ENCODE measurements around the gene AGMO.

AGMO gene

DNA sequence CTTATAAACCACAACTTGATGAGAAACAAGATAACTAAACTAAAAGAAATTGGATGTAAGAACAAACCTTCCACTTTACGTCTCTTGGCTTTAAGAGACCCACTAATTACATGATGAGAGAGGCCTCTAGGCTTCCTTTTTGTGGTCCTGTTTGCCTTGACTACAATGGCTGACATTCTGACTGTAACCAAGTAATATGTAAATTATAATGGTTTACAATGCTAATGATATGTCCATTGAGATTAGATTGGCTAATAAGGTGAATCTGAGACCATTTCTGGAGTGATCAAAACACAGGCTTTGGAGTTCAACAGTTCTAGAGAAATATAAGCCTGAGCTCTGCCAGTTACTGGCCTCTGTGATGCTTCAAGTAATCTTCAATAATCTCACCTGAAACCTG is 39.4 kb upstream of the AGMO start:
- TF ChIP-seq, protein P1, sequence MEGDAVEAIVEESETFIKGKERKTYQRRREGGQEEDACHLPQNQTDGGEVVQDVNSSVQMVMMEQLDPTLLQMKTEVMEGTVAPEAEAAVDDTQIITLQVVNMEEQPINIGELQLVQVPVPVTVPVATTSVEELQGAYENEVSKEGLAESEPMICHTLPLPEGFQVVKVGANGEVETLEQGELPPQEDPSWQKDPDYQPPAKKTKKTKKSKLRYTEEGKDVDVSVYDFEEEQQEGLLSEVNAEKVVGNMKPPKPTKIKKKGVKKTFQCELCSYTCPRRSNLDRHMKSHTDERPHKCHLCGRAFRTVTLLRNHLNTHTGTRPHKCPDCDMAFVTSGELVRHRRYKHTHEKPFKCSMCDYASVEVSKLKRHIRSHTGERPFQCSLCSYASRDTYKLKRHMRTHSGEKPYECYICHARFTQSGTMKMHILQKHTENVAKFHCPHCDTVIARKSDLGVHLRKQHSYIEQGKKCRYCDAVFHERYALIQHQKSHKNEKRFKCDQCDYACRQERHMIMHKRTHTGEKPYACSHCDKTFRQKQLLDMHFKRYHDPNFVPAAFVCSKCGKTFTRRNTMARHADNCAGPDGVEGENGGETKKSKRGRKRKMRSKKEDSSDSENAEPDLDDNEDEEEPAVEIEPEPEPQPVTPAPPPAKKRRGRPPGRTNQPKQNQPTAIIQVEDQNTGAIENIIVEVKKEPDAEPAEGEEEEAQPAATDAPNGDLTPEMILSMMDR (IDR thresholded peaks at IDR 0.05), result no peak

DNA sequence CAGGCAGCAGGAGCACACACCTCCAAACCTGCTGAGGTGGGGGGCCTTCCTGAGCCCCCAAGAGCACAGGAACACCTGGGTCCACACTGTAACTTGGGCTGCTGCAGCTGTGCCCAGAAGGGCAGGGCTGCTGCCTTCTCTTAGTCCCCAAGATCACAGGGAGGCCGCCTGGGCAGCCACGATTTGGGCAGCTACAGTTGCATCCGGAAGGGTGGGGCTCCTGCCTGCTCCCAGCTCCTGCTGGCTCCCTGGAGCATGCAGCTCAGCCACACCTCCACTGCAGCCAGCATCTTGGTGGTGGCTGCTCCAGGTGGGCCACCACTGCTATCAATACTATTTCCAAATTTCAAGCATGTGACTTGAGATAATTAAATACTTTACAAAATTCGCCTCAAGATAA is 38.5 kb upstream of the AGMO start:
- TF ChIP-seq, protein P1 (IDR thresholded peaks at IDR 0.05), result no peak

DNA sequence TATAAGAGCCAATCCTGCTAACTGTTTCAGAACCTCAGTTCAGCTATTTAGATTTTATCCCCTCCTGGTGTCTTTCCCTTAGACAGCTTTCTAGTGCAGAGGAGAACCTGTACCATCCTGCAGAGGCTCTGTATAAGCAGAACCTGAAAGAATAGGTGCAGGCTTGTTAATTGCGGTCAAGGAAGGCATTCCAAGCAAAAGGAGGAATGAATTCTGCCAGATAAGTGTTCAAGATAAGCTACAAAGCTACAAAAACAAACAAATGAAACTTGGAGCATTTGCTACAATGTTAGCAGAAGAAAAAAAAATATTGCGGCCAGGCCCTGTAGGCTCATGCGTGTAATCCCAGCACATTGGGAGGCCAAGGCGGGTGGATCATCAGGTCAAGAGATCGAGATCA is 32.6 kb upstream of the AGMO start:
- TF ChIP-seq, protein P1 (IDR thresholded peaks at IDR 0.05), result no peak

DNA sequence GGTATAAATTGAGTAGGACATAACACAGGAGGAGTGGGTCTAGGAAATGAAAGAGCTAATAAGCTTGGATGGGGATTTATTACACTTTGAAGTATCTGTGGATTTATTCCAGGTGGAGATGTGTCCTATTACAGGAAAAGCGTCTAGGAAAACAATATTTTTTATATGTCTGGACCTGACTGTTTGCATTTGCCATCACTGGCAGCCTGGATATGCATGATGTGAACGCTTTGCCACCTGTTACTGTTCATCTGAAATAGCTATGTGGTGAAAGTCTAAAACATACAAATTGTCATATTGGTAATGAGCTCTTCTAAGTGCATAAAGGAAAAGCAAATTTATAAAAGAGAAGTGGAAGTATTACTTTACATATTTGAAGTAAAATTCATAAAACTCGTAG is 31.6 kb upstream of the AGMO start:
- TF ChIP-seq, protein P1 (IDR thresholded peaks at IDR 0.05), result no peak

DNA sequence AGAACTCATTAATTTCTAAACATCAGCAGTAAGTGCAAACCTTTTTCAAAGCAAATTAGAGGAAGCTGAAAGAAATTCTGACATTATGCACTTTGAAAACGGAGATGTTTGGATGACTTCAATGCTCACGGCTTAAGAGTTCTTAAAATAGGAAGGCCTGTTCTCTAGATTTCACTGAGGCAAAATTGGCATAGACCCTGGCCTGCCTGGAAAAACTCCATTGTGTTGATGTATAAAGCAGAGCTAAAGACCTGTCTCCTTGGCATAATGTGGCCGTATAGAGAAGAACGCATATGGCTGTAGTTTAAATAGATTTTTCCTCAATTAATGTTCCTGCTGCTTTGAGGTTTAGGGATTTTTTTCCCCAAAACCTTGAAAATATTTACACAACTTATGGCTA is 24.5 kb upstream of the AGMO start:
- TF ChIP-seq, protein P1 (IDR thresholded peaks at IDR 0.05), result no peak

DNA sequence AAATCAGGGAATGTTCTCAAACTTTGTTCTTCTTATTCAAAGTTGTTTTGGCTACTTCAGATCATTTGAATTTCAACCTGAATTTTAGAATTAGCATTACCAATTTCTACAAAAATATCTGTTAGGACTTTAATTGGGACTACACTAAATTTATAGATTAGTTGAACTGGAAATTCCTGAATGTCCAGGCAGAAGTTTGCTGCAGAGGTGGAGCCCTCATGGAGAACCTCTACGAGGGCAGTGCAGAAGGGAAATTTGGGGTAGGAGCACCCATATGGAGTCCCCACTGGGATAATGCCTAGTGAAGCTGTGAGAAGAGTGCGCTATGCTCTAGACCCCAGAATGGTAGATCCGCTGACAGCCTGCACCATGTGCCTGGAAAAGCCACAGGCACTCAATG is 22.8 kb upstream of the AGMO start:
- TF ChIP-seq, protein P1 (IDR thresholded peaks at IDR 0.05), result no peak

DNA sequence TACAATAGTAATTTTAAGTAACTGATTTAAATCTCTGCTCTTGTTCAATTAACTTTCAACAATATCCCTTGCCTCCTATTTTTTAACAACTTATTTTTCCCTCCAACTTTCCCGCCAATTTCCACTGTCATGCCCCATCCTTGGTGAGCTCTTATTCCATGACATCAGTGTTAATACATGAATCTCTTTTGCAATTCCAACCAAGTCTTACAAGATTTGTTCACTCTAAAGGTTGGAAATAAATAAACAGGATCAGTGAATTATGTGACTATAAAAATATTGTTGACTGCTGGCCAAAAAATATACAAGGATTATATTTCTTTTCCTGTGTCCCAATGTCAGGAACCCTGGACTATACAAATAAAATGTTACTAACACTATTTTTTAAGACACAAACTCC is 21.0 kb upstream of the AGMO start:
- TF ChIP-seq, protein P1 (IDR thresholded peaks at IDR 0.05), result no peak

DNA sequence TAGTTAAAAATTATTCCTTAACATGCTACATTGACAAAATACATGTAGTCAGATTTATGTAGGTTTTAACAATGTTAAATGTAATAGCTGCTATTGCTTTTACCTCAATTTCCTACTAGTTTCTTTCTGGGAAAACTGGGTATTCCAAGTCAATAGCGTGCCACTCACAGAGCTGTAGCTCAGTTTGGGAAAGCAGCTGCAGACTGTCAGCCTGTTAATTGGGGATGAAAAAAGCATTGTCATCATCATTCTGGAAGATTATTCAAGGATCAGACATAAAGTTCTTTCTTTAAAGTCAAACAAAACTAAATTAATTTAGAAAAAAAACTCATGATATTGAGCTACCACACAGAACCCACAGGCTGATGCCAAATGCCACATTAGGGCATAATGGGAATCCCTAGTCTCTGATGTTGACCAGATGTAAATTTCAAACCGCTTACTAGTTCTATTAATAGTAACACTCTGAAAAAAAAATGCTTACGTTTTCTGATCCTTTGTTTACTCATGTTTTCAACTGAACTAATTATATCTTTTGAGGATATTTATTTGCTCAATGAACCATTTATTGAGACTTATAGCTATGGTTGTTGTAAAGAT is 19.6 kb upstream of the AGMO start:
- TF ChIP-seq, protein P1 (IDR thresholded peaks at IDR 0.05), result no peak
